Fibroblast of the conjunctiva (primary cell): ENCODE data around the gene HNRNPL.
"Not testable (repeated sequence)": the region's sequence is repeated elsewhere in the genome, so short reads cannot be mapped to it uniquely, and the experiment has no call there.

Source experiments
- DNase-seq: peaks from one replicate; pipeline ENCODE4 v3.0.0-alpha.2; 2010; ENCODE audit warnings: low read depth

HNRNPL gene

GRCh38 chr19:38869836-38870607, 20.2 kb upstream of the HNRNPL start:
- DNase-seq = no peak

- DNase-seq = no peak
Observed at GRCh38 chr19:38869160-38869835, 19.5 kb upstream of the HNRNPL start.

GRCh38 chr19:38868551-38868950, 18.8 kb upstream of the HNRNPL start:
- DNase-seq = no peak

GRCh38 chr19:38867171-38867780, 17.5 kb upstream of the HNRNPL start:
- DNase-seq = no peak

GRCh38 chr19:38862321-38863059, 12.7 kb upstream of the HNRNPL start:
- DNase-seq = no peak

GRCh38 chr19:38861368-38861767, 11.6 kb upstream of the HNRNPL start:
- DNase-seq = no peak

- not testable (repeated sequence) for DNase-seq
Observed at GRCh38 chr19:38859631-38860204, 9.9 kb upstream of the HNRNPL start.

- DNase-seq = no peak
Observed at GRCh38 chr19:38856813-38857212, 7.0 kb upstream of the HNRNPL start.

- DNase-seq = not testable (repeated sequence)
Observed at GRCh38 chr19:38855751-38856150, 6.0 kb upstream of the HNRNPL start.

GRCh38 chr19:38854961-38855360, 5.2 kb upstream of the HNRNPL start:
- DNase-seq = not testable (repeated sequence)

GRCh38 chr19:38853214-38853613, 3.4 kb upstream of the HNRNPL start:
- DNase-seq = no peak

- no peak for DNase-seq
Observed at GRCh38 chr19:38852231-38853044, 2.7 kb upstream of the HNRNPL start.

GRCh38 chr19:38851622-38852230, 1.9 kb upstream of the HNRNPL start:
- DNase-seq = peak; percentile 86

- DNase-seq = no peak
Observed at GRCh38 chr19:38850976-38851621, 1.3 kb upstream of the HNRNPL start.

- DNase-seq = no peak
Observed at GRCh38 chr19:38850436-38850975, 720 bp upstream of the HNRNPL start.

GRCh38 chr19:38849147-38849859, 483 bp downstream of the HNRNPL start:
- DNase-seq = peak; percentile 92

- no peak for DNase-seq
Observed at GRCh38 chr19:38848299-38849146, 1.3 kb downstream of the HNRNPL start.

GRCh38 chr19:38846097-38846496, 3.7 kb downstream of the HNRNPL start:
- no peak for DNase-seq
